Activated CD4-positive, alpha-beta T cell treated with anti-CD3 and anti-CD28 coated beads, Interleukin-2, amount 10 ng/mL, durations not matched to agents 7 days and 5 days (primary cell): Measurements from ENCODE around the gene ERVW-1. TPM values are rescaled to one million over a fixed set of nuclear protein-coding genes. Genes with fewer than 3 reads are reported as not detected.

Experiments used
- total RNA-seq, 2 experiments: library from RNA; stranded (reverse); gene quantifications; one replicate each; pipeline ENCODE4 v1.2.3, GENCODE V29; 2021

ERVW-1 gene
- total RNA-seq, 2 experiments from 2014 or later = not detected

Other genes starting within 250 kb of the ERVW-1 start
- 10 to 100 TPM; 45.8 to 49.0 TPM for gene KRIT1, start 232.0 kb downstream of the ERVW-1 start, total RNA-seq
- gene ANKIB1, start 232.0 kb downstream of the ERVW-1 start, total RNA-seq = 10 to 100 TPM; 57.7 to 82.0 TPM
- gene GATAD1, start 30.5 kb downstream of the ERVW-1 start, total RNA-seq = 10 to 100 TPM; 13.8 to 14.3 TPM
- gene PEX1, start 50.6 kb upstream of the ERVW-1 start, total RNA-seq = 10 to 100 TPM; 16.1 to 18.9 TPM
- gene RBM48, start 50.8 kb upstream of the ERVW-1 start, total RNA-seq = 10 to 100 TPM; 17.7 to 18.4 TPM
- 10 to 100 TPM; 30.3 to 34.0 TPM for gene FAM133B, start 112.4 kb upstream of the ERVW-1 start, total RNA-seq